ENCODE data around the gene NABP1.
"Not testable (repeated sequence)": the region's sequence is repeated elsewhere in the genome, so short reads cannot be mapped to it uniquely, and the experiment has no call there.

Gene NABP1

DNA sequence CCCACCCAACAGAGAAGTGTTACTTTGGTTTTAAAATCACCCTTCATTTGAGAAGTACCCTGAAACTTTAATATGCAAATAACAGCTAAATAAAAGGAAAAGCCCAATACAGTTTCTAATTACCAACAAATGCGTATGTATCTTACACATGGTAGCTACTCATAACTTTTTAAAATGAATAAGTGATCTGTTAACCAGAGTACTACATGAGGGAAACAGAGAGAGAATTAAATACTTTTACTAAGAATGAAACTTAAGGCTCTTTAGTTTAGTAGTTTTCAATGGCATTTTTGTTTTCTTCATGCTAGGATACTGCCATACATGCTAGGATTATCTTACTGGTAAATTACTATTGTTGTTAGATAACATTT lies 39.1 kb upstream of the NABP1 start:
- no peak for TF ChIP-seq JUND (IDR thresholded peaks at IDR 0.05; ENCODE audit: low read depth)
- in situ Hi-C loops (cut with HindIII; ENCODE audit: low pct_unique_long_range_greater_than_20kb, low sequenced_read_pairs), result no loop called here
- DNase-seq (ENCODE audit: low read depth in 1 of 2, low spot score in 1 of 2), result no peak

DNA sequence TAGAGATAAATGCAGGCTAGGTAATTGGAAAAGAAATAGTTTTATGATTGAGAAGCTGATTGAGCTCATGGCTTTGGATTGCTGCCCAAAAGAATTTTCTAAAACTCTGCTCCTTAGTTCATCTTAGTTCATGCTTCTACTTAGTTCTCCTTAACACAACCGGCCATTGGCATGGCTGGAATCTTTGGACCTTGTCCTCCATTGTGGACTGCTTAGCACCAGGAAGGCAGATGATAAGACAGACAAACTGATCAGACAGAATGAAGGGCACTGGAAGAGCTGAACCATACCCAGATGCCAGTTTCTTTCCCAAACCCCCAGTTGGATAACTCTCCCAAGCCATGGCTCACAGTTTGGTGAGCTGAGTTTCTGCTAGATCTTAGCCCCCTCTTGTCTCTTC lies 36.3 kb upstream of the NABP1 start:
- TF ChIP-seq JUND (IDR thresholded peaks at IDR 0.05; ENCODE audit: low read depth), result no peak
- DNase-seq (ENCODE audit: low read depth in 1 of 2, low spot score in 1 of 2), result no peak
- in situ Hi-C loops (cut with HindIII; ENCODE audit: low pct_unique_long_range_greater_than_20kb, low sequenced_read_pairs), result no loop called here

DNA sequence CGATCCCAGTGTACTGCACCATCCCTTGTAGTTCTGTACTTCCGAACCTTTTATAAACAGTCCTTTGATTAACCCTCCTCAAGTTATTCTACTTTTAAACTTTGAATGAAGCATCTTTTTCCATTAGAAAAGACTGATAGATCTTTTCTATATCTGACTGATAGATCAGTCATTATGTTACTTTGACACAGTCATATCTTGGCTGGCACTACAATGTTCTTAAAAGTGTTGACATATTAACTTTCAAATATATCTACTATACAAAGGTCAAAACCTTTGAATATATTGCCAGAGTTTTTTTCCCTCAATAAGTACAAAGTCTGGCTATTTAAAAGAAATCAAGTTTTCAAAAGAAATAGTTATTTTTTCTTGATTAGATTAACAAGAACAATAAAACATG lies 35.4 kb upstream of the NABP1 start:
- no peak for DNase-seq (ENCODE audit: low read depth in 1 of 2, low spot score in 1 of 2)
- no peak for TF ChIP-seq JUND (IDR thresholded peaks at IDR 0.05; ENCODE audit: low read depth)
- in situ Hi-C loops (cut with HindIII; ENCODE audit: low pct_unique_long_range_greater_than_20kb, low sequenced_read_pairs), result no loop called here

DNA sequence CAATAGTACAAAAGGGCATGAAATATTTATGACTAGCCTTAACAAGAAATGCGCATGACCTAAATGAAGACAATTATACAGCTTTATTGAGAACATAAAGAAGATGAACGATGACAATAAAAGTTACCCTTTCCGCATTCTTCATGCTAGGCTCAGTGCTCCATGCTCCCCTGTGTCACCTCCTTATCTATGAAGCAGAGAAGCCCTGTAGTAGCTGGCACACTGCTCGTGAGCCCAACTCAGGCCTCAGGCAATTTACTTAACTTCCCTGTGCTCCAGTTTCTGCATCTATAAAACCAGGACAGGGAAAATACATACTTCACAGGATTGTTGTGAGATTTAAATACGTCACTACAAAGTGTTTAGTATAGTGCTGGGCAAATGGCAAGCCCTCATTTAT lies 34.5 kb upstream of the NABP1 start:
- no peak for TF ChIP-seq JUND (IDR thresholded peaks at IDR 0.05; ENCODE audit: low read depth)
- in situ Hi-C loops (cut with HindIII; ENCODE audit: low pct_unique_long_range_greater_than_20kb, low sequenced_read_pairs), result no loop called here
- DNase-seq (ENCODE audit: low read depth in 1 of 2, low spot score in 1 of 2), result no peak

DNA sequence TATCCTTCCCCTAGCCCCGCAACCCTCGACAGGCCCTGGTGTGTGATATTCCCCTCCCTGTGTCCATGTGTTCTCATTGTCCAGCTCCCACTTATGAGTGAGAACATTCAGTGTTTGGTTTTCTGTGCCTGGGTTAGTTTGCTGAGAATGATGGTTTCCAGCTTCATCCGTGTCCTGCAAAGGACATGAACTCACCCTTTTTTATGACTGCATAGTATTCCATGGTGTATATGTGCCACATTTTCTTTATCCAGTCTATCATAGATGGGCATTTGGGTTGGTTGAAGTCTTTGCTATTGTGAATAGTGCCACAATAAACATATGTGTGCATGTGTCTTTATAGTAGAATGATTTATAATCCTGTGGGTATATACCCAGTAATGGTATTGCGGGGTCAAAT lies 33.3 kb upstream of the NABP1 start:
- DNase-seq (ENCODE audit: low read depth in 1 of 2, low spot score in 1 of 2); in situ Hi-C loops (cut with HindIII; ENCODE audit: low pct_unique_long_range_greater_than_20kb, low sequenced_read_pairs): not testable (repeated sequence)

DNA sequence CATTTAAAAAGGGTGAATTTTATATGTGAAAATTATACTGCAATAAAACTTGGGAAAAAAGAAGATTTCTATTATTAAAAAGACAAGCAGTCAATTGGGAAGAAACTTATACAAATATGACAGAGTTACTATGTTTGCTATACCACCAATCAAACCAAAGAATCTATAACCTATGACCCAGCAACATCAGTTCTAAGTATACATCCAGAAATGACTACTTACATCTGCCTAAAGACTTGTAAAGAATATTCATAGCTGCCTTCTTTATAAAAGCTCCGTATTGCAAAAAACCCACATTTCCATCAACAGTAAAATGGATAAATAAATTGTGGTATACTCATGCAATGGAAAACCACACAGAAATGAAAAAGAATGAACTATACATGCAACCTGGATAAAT lies 32.9 kb upstream of the NABP1 start:
- TF ChIP-seq JUND (IDR thresholded peaks at IDR 0.05; ENCODE audit: low read depth), result no peak
- no peak for DNase-seq (ENCODE audit: low read depth in 1 of 2, low spot score in 1 of 2)
- in situ Hi-C loops (cut with HindIII; ENCODE audit: low pct_unique_long_range_greater_than_20kb, low sequenced_read_pairs), result no loop called here

DNA sequence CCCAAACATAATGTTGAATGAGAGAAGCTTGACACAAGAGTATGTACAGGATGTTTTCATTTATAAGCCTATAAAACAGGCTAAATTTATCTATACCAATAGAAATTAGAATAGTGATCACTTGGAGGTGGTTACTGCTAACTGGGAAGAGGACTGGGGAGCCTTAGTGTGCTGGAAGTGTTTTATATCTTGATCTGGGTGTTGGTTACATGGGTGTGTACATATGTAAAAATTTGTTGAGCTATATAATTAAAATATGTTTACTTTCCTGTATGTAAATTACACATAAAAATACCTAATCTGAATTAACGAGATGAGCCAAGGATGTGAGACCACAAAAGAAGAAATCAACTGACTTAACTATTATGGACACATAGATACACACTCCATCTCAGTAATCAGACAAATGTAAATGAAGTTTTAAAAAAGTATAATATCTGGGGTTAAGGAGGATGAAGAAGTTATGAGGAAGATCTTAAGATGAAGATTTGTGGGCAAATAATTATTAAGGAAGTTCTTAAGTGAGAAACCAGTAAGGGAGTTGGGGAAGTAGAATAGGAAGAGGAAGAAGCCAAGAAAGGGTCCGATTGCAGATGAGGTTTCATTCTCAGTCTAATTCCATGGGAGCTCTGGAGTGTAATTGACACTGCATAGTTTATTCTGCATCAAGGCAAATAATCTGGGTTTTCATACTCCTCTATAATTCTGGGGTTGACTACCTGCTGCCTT lies 32.3 kb upstream of the NABP1 start:
- no peak for DNase-seq (ENCODE audit: low read depth in 1 of 2, low spot score in 1 of 2)
- TF ChIP-seq JUND (IDR thresholded peaks at IDR 0.05; ENCODE audit: low read depth), result no peak
- in situ Hi-C loops (cut with HindIII; ENCODE audit: low pct_unique_long_range_greater_than_20kb, low sequenced_read_pairs), result no loop called here

DNA sequence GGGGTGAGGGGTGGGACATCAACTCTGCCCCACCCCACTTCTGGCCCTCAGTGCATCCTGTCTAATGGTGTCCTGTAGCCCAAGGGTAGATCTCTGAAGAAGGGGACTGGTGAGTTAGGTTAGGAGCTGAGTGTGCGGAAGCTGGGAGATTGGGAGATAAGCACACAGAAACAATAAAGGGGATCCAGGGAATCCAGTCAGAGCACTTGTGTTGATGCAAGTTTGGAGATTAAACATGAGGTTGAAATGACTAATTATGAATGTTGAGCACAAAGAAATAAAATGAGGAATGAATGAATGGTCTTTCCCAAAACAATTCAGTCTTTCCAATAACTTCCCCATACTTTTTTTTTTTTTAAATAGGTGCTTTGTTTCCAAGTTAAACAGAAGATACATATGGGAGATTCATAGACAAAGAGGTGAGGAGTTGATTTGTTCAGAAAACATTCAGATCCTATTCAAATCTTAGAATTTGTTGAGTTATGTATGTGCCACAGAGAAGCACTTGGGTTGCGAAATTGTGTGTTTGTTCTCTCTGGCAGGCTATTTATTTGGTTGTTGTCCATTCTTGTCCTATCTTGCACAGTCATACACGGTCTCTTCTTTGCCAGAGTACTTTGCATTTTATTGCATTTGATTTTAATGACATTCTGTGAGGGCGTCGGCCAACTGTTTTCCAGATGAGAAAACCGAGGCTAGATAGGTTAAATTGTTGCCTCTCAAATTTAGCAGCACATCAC lies 31.6 kb upstream of the NABP1 start:
- no peak for TF ChIP-seq JUND (IDR thresholded peaks at IDR 0.05; ENCODE audit: low read depth)
- in situ Hi-C loops (cut with HindIII; ENCODE audit: low pct_unique_long_range_greater_than_20kb, low sequenced_read_pairs), result no loop called here
- peak in 1 of 2 experiments; percentile 53 for DNase-seq (ENCODE audit: low read depth in 1 of 2, low spot score in 1 of 2)

DNA sequence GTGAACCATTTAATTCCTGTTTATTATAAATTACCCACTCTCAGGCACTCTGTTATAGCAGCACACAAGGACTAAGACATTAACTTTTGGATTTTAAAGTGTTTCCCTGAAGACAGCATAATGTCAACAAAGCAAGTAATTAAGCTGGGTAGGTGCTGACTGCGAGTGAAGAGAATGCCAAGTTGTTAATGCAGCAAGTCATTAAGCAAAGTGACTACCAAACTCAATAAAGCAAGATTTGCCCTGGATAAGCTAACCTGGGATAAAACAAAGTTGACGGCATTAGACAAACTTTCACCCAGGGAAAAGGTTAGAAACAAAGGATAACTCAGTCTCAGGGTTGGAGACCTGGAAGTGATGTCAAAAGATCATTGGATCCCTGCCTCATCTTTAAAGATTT lies 28.4 kb upstream of the NABP1 start:
- no peak for DNase-seq (ENCODE audit: low read depth in 1 of 2, low spot score in 1 of 2)
- TF ChIP-seq JUND (IDR thresholded peaks at IDR 0.05; ENCODE audit: low read depth), result no peak
- in situ Hi-C loops (cut with HindIII; ENCODE audit: low pct_unique_long_range_greater_than_20kb, low sequenced_read_pairs), result no loop called here

DNA sequence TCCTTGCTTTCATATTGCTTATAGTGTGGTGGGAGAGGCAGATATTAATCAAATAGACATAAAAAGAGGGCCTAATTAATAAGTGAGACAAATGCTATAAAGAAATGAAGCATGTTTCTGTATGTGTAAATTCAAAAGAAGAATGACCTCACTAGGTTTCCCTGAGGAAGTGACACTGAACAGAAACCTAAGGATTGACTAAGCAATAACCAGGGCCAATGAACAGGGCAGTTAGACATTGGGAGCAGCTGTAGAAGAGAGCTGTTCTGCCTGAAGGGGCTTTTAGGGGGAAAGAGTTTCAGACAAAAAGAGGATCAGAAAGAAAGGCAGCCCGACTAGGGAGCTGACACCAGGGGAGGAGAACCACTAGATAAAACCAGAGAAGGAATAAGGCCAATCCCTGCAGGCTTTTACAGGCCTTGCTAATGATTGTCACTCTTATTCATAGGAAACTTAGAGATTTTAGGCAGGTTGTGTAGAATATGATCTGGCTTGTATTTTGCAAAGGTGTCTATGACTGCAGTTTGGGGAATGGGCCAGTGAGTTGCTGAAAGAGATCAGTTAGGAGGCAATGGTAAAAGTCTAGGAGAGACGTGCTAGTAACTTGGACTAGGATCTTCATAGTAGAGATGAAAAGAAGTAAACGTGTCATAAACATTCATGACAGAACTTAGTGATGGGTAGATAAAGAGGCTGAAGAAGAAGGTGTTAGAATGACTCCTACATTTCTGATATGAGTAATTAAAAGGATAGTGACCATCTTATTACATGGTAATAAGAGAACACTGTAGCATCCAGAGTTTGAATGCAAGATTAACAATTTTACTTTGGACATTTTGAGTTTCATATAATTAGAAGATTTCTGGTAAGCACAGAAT lies 26.8 kb upstream of the NABP1 start:
- TF ChIP-seq JUND (IDR thresholded peaks at IDR 0.05; ENCODE audit: low read depth), result no peak
- DNase-seq (ENCODE audit: low read depth in 1 of 2, low spot score in 1 of 2), result no peak
- in situ Hi-C loops (cut with HindIII; ENCODE audit: low pct_unique_long_range_greater_than_20kb, low sequenced_read_pairs), result no loop called here

DNA sequence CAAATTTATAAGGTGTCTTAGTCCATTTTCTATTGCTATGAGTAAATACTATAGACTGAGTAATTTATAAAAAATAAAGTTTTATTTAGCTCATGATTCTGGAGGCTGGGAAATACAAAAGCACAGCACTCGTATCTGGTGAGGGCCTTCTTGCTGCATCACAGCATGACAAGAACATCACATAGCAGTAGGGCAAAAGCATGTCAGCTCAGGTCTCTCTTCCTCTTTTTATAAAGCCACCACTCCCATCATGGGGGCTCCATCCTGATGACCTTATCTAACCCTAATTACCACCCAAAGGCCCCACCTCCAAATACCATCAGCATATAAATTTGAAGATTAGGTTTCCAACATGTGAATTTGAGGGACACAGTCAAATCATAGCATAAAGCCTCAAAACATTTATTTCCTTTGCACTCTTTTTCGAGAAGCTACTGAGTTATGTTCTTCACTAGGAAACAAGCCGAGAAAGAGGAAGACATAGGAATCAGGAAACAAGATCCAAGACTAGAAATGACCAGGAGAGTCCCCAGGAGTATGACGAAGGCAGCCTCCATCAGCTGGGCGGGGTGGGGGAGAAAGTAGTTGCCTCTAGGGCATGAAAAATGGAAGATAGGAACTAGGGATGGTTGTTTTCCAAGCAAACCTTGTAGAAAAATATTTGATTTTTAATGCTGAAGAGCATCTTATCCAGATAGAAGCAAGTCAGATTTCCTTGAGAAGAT lies 24.1 kb upstream of the NABP1 start:
- no peak for TF ChIP-seq JUND (IDR thresholded peaks at IDR 0.05; ENCODE audit: low read depth)
- DNase-seq (ENCODE audit: low read depth in 1 of 2, low spot score in 1 of 2), result no peak
- in situ Hi-C loops (cut with HindIII; ENCODE audit: low pct_unique_long_range_greater_than_20kb, low sequenced_read_pairs), result no loop called here

DNA sequence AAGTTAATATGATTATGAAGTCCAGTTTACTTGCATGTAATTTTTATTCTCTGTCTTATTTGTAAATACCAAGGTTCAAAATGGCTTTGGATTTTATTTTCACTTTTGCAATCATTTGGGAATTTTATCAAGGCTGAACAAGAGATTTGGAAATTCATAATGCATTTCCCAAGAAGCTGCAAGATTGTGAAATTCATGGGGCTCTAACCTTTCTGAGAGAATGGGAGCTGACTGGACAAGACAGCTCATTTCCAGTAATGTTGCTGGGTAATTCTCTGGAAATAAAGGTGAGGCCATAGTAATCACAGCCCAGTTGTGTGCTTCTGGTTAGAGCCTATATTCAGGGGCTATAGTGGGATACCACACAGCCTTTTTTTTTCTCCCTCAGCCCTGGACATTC lies 21.5 kb upstream of the NABP1 start:
- in situ Hi-C loops (cut with HindIII; ENCODE audit: low pct_unique_long_range_greater_than_20kb, low sequenced_read_pairs), result no loop called here
- no peak for DNase-seq (ENCODE audit: low read depth in 1 of 2, low spot score in 1 of 2)
- no peak for TF ChIP-seq JUND (IDR thresholded peaks at IDR 0.05; ENCODE audit: low read depth)

All from T47D (cell line).